Epithelial cell of esophagus (primary cell): ENCODE measurements around the gene RANBP9.

Experiments used
- DNase-seq: peaks from one replicate; pipeline ENCODE4 v3.0.0; 2010; ENCODE audit warnings: low read depth
- H3K4me3 ChIP-seq: 2 replicates; pipeline ENCODE4 v1.5.1; 2011; ENCODE audit warnings: mild to moderate bottlenecking, low read length, control low read depth
- CTCF ChIP-seq: IDR thresholded peaks from 2 replicates; pipeline ENCODE4 v1.5.1; 2011; ENCODE audit warnings: low read depth, mild to moderate bottlenecking, low read length, control low read depth, inconsistent platforms; ENCODE audit not compliant: insufficient read depth; ENCODE audit errors: missing control alignments

The RANBP9 gene

GRCh38 chr6:13688692-13689196 is 22.9 kb downstream of the RANBP9 start:
- no peak for DNase-seq
- no peak overlapping the region for H3K4me3 ChIP-seq
- no peak for TF ChIP-seq CTCF

- H3K4me3 ChIP-seq: no peak overlapping the region
- no peak for TF ChIP-seq CTCF
- no peak for DNase-seq
Measured at GRCh38 chr6:13687917-13688351, 23.7 kb downstream of the RANBP9 start.

GRCh38 chr6:13684855-13685254 is 26.8 kb downstream of the RANBP9 start:
- no peak for TF ChIP-seq CTCF
- no peak overlapping the region for H3K4me3 ChIP-seq
- DNase-seq: no peak

- no peak overlapping the region for H3K4me3 ChIP-seq
- DNase-seq: no peak
- no peak for TF ChIP-seq CTCF
Measured at GRCh38 chr6:13683038-13683437, 28.6 kb downstream of the RANBP9 start.

GRCh38 chr6:13682346-13682745 is 29.3 kb downstream of the RANBP9 start:
- no peak for TF ChIP-seq CTCF
- no peak overlapping the region for H3K4me3 ChIP-seq
- DNase-seq: no peak

- no peak for TF ChIP-seq CTCF
- no peak overlapping the region for H3K4me3 ChIP-seq
- no peak for DNase-seq
Measured at GRCh38 chr6:13681305-13682061, 30.2 kb downstream of the RANBP9 start.

GRCh38 chr6:13680448-13680968 is 31.1 kb downstream of the RANBP9 start:
- DNase-seq: no peak
- H3K4me3 ChIP-seq: no peak overlapping the region
- no peak for TF ChIP-seq CTCF
